Measurements from ENCODE around the gene FNDC10. TPM values are rescaled to one million over a fixed set of nuclear protein-coding genes. Genes with fewer than 3 reads are reported as not detected.
A peak's percentile ranks its signal among the peaks of the same experiment; 100 is the strongest.

Gene FNDC10
- total RNA-seq, 1 donor from 2014 or later: 9.2 TPM

GRCh38 chr1:1550591-1551432, 49.1 kb downstream of the FNDC10 start:
- H3K27me3 ChIP-seq (ENCODE audit: control insufficient read depth, insufficient read depth, low read length): no peaks in the 10 kb centered on the region
- TF ChIP-seq CTCF (IDR thresholded peaks at IDR 0.05; ENCODE audit: insufficient read depth, low read length, poor library complexity, severe bottlenecking): peak; percentile 45
- H3K36me3 ChIP-seq (ENCODE audit: control insufficient read depth, insufficient read depth, low read length): no peaks in the 10 kb centered on the region
- DNase-seq (ENCODE audit: low read depth): no peak
- H3K4me3 ChIP-seq (ENCODE audit: low read depth, low read length): no peak overlapping the region

GRCh38 chr1:1550087-1550486, 49.8 kb downstream of the FNDC10 start:
- no peak for DNase-seq (ENCODE audit: low read depth)
- Histone ChIP-seq H3K27me3 (ENCODE audit: control insufficient read depth, insufficient read depth, low read length) (no peaks in the 10 kb centered on the region), H3K4me3 (ENCODE audit: low read depth, low read length) (no peak overlapping the region), H3K36me3 (ENCODE audit: control insufficient read depth, insufficient read depth, low read length) (no peaks in the 10 kb centered on the region)
- no peak for TF ChIP-seq CTCF (IDR thresholded peaks at IDR 0.05; ENCODE audit: insufficient read depth, low read length, poor library complexity, severe bottlenecking)

- H3K4me3 ChIP-seq (ENCODE audit: low read depth, low read length): no peak overlapping the region
- DNase-seq (ENCODE audit: low read depth): no peak
- H3K36me3 ChIP-seq (ENCODE audit: control insufficient read depth, insufficient read depth, low read length): no peaks in the 10 kb centered on the region
- H3K27me3 ChIP-seq (ENCODE audit: control insufficient read depth, insufficient read depth, low read length): no peaks in the 10 kb centered on the region
- TF ChIP-seq CTCF (IDR thresholded peaks at IDR 0.05; ENCODE audit: insufficient read depth, low read length, poor library complexity, severe bottlenecking): no peak
These were observed 51.3 kb downstream of the FNDC10 start for GRCh38 chr1:1548591-1548990.

Other genes with a start within 250 kb of the FNDC10 start
- 106 and 165 TPM in 2 replicates for gene MXRA8, start 241.6 kb downstream of the FNDC10 start, total RNA-seq
- 201 and 204 TPM in 2 replicates for gene AURKAIP1, start 224.9 kb downstream of the FNDC10 start, total RNA-seq
- gene CCNL2, start 200.8 kb downstream of the FNDC10 start, total RNA-seq: 134 and 136 TPM in 2 replicates
- 134 and 159 TPM in 2 replicates for gene MRPL20, start 192.8 kb downstream of the FNDC10 start, total RNA-seq
- 1.4 and 1.6 TPM in 2 replicates for gene ANKRD65, start 178.9 kb downstream of the FNDC10 start, total RNA-seq
- gene VWA1, start 164.4 kb downstream of the FNDC10 start, total RNA-seq: 27.6 and 28.3 TPM in 2 replicates
- gene ATAD3C, start 150.4 kb downstream of the FNDC10 start, total RNA-seq: 0.38 and 0.75 TPM in 2 replicates
- 31.4 and 37.8 TPM in 2 replicates for gene ATAD3B, start 128.4 kb downstream of the FNDC10 start, total RNA-seq
- 51.5 and 53.6 TPM in 2 replicates for gene ATAD3A, start 88.0 kb downstream of the FNDC10 start, total RNA-seq
- 2.8 and 3.9 TPM in 2 replicates for gene TMEM240, start 59.5 kb downstream of the FNDC10 start, total RNA-seq
- 69.0 and 87.3 TPM in 2 replicates for gene SSU72, start 25.3 kb downstream of the FNDC10 start, total RNA-seq
- 55.5 and 56.8 TPM in 2 replicates for gene MIB2, start 15.4 kb upstream of the FNDC10 start, total RNA-seq
- 4.9 and 6.5 TPM in 2 replicates for gene MMP23B, start 32.0 kb upstream of the FNDC10 start, total RNA-seq
- gene CDK11B, start 58.9 kb upstream of the FNDC10 start, total RNA-seq: 23.3 and 27.0 TPM in 2 replicates
- 28.0 and 33.4 TPM in 2 replicates for gene SLC35E2B, start 92.7 kb upstream of the FNDC10 start, total RNA-seq
- gene CDK11A, start 124.2 kb upstream of the FNDC10 start, total RNA-seq: 14.2 and 14.9 TPM in 2 replicates
- gene NADK, start 178.3 kb upstream of the FNDC10 start, total RNA-seq: 63.9 and 68.1 TPM in 2 replicates